ENCODE data around the gene TMEM163. TPM values are rescaled to one million over a fixed set of nuclear protein-coding genes. Genes with fewer than 3 reads are reported as not detected.

The TMEM163 gene
- total RNA-seq, 4 donors from 2014 or later = 0.42 to 1.3 (median 1.1) TPM

GRCh38 chr2:134630504-134631159 lies 88.2 kb downstream of the TMEM163 start:
- 75% methylated on average over 3 of the region's 3 CpGs for WGBS
- intact Hi-C loops (cut with DNase I) = no loop called here
- Histone ChIP-seq H3K36me3 (no peaks in the 10 kb centered on the region), H3K4me1 (no peaks in the 10 kb centered on the region), H3K4me3 (no peak overlapping the region), H3K9me3 (no peaks in the 10 kb centered on the region), H3K27ac (replicated peaks in 1 of 4) (no peak overlapping the region), H3K27me3 (no peaks in the 10 kb centered on the region)
- DNase-seq (ENCODE audit: extremely low spot score) = no peak
- TF ChIP-seq CTCF (IDR thresholded peaks at IDR 0.05) (no peak), POLR2A (IDR thresholded peaks at IDR 0.05; ENCODE audit: low read depth) (no peak), POLR2AphosphoS5 (IDR thresholded peaks at IDR 0.05) (no peak), EP300 (IDR thresholded peaks at IDR 0.05) (no peak)

GRCh38 chr2:134628453-134628852 lies 90.3 kb downstream of the TMEM163 start:
- Histone ChIP-seq H3K36me3 (no peaks in the 10 kb centered on the region), H3K4me1 (no peaks in the 10 kb centered on the region), H3K27me3 (no peaks in the 10 kb centered on the region), H3K9me3 (no peaks in the 10 kb centered on the region), H3K27ac (replicated peaks in 1 of 4) (no peak overlapping the region), H3K4me3 (no peak overlapping the region)
- WGBS = 94% methylated on average over 3 of the region's 3 CpGs
- DNase-seq (ENCODE audit: extremely low spot score) = no peak
- no peak for TF ChIP-seq POLR2AphosphoS5 (IDR thresholded peaks at IDR 0.05)
- TF ChIP-seq EP300 (IDR thresholded peaks at IDR 0.05) = no peak
- TF ChIP-seq POLR2A (IDR thresholded peaks at IDR 0.05; ENCODE audit: low read depth) = no peak
- no peak for TF ChIP-seq CTCF (IDR thresholded peaks at IDR 0.05)
- intact Hi-C loops (cut with DNase I) = no loop called here

- intact Hi-C loops (cut with DNase I) = no loop called here
- 67% methylated on average over 4 of the region's 4 CpGs for WGBS
- TF ChIP-seq EP300 (IDR thresholded peaks at IDR 0.05) (no peak), CTCF (IDR thresholded peaks at IDR 0.05) (no peak), POLR2AphosphoS5 (IDR thresholded peaks at IDR 0.05) (no peak), POLR2A (IDR thresholded peaks at IDR 0.05; ENCODE audit: low read depth) (no peak)
- no peak for DNase-seq (ENCODE audit: extremely low spot score)
- Histone ChIP-seq H3K4me1 (no peaks in the 10 kb centered on the region), H3K27me3 (no peaks in the 10 kb centered on the region), H3K27ac (replicated peaks in 1 of 4) (no peak overlapping the region), H3K36me3 (no peaks in the 10 kb centered on the region), H3K9me3 (no peaks in the 10 kb centered on the region), H3K4me3 (no peak overlapping the region)
Observed at GRCh38 chr2:134626781-134627180, 92.0 kb downstream of the TMEM163 start.

- intact Hi-C loops (cut with DNase I) = no loop called here
- no peak for DNase-seq (ENCODE audit: extremely low spot score)
- Histone ChIP-seq H3K9me3 (peaks cover 0 to 6% (median under 1%) of the 10 kb centered on the region in 4 donors), H3K27ac (replicated peaks in 1 of 4) (no peak overlapping the region), H3K36me3 (no peaks in the 10 kb centered on the region), H3K27me3 (no peaks in the 10 kb centered on the region), H3K4me3 (no peak overlapping the region), H3K4me1 (no peaks in the 10 kb centered on the region)
- 94% methylated on average over 4 of the region's 4 CpGs for WGBS
- TF ChIP-seq POLR2A (IDR thresholded peaks at IDR 0.05; ENCODE audit: low read depth) (no peak), POLR2AphosphoS5 (IDR thresholded peaks at IDR 0.05) (no peak), CTCF (IDR thresholded peaks at IDR 0.05) (no peak), EP300 (IDR thresholded peaks at IDR 0.05) (no peak)
Observed at GRCh38 chr2:134625311-134625710, 93.5 kb downstream of the TMEM163 start.

GRCh38 chr2:134623796-134624195 lies 95.0 kb downstream of the TMEM163 start:
- Histone ChIP-seq H3K4me1 (no peaks in the 10 kb centered on the region), H3K27ac (replicated peaks in 1 of 4) (no peak overlapping the region), H3K27me3 (no peaks in the 10 kb centered on the region), H3K36me3 (no peaks in the 10 kb centered on the region), H3K4me3 (no peak overlapping the region), H3K9me3 (peaks cover 0 to 14% (median 7%) of the 10 kb centered on the region in 4 donors)
- no peak for DNase-seq (ENCODE audit: extremely low spot score)
- no peak for TF ChIP-seq POLR2AphosphoS5 (IDR thresholded peaks at IDR 0.05)
- TF ChIP-seq POLR2A (IDR thresholded peaks at IDR 0.05; ENCODE audit: low read depth) = no peak
- TF ChIP-seq CTCF (IDR thresholded peaks at IDR 0.05) = no peak
- TF ChIP-seq EP300 (IDR thresholded peaks at IDR 0.05) = no peak
- intact Hi-C loops (cut with DNase I) = no loop called here
- WGBS = 77% methylated on average over 3 of the region's 3 CpGs

Measured in esophagus muscularis mucosa (tissue), 4 donors.